Measurements from ENCODE around the gene HS6ST2. TPM values are rescaled to one million over a fixed set of nuclear protein-coding genes. Genes with fewer than 3 reads are reported as not detected.
A peak's percentile ranks its signal among the peaks of the same experiment; 100 is the strongest.

Gene HS6ST2
- total RNA-seq, 1 donor = not detected

GRCh38 chrX:132786217-132786616, 172.2 kb downstream of the HS6ST2 start:
- TF ChIP-seq CTCF (IDR thresholded peaks at IDR 0.05; ENCODE audit: insufficient read depth, low read depth, low read length) = no peak
- DNase-seq (ENCODE audit: low read depth) = peak; percentile 10
- no peak overlapping the region for H3K4me3 ChIP-seq (ENCODE audit: low read depth, low read length)

GRCh38 chrX:132778917-132779316, 179.5 kb downstream of the HS6ST2 start:
- no peak overlapping the region for H3K4me3 ChIP-seq (ENCODE audit: low read depth, low read length)
- no peak for DNase-seq (ENCODE audit: low read depth)
- no peak for TF ChIP-seq CTCF (IDR thresholded peaks at IDR 0.05; ENCODE audit: insufficient read depth, low read depth, low read length)

DNA sequence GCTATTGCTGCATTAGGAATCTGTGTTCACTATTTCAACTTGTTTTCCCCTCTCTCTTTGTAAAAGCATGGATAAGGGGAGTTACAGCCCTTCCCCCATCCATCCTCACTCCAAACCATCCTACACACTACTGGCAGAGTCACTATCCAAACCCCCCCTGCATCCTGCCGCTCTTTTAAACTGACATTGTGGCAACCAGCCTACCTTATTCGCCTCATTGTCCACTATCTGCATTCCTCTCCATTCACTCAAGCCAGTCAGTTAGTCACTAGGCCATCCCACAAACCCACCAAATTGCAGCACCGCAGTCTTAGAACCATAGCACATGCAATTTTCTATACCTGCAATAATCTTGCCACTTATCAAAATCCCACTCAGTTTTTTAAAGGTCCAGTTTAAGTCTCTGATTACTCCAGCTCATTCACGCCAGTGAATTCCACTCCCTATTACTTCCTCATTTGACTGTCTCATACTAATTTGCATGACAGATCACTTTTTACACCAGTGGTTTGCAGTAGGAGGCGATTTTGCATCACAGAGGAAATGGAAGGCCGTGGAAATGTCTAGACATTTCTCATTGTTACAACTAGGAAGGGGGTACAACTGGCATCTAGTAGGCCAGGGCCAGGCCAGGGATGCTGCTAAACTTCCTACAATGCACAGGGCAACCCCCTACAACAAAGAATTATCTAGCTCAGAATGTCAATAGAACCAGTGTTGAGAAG, 181.8 kb downstream of the HS6ST2 start:
- TF ChIP-seq CTCF (IDR thresholded peaks at IDR 0.05; ENCODE audit: insufficient read depth, low read depth, low read length) = no peak
- DNase-seq (ENCODE audit: low read depth) = no peak
- no peak overlapping the region for H3K4me3 ChIP-seq (ENCODE audit: low read depth, low read length)

GRCh38 chrX:132775263-132775823, 183.1 kb downstream of the HS6ST2 start:
- no peak overlapping the region for H3K4me3 ChIP-seq (ENCODE audit: low read depth, low read length)
- TF ChIP-seq CTCF (IDR thresholded peaks at IDR 0.05; ENCODE audit: insufficient read depth, low read depth, low read length) = no peak
- DNase-seq (ENCODE audit: low read depth) = no peak

DNA sequence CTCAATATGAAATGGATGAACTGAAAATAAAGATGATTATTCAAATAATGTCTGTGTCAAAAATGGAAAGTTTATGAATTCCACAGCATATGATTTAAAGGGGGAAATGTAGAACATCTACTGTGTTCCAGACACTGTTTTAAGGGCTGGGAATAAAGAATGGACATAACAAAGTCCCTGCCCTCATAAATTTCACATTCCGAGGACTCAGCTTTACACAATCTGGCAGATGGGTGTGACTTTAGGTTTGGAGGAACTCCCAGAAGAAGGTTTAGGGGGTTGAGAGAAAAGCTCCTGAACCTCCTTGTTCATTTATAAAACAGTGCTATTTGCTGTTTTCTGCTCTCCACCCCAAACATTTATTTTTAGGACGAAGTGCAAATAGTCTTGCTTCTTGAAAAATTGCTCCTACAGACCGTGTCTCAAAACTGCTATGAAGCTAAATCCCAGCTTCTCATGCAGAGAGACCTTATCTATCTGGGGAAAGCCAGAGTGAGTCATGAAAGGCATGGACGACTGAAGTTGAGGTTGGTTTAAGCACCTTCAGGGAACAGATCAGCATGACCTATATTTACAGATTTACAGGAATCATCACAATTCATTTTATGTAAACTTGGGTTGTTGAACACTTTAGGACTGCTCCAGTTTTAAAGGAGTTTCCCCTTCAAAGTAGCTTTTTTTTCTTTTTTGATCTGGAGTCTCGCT, 184.3 kb downstream of the HS6ST2 start:
- DNase-seq (ENCODE audit: low read depth) = peak; percentile 3
- TF ChIP-seq CTCF (IDR thresholded peaks at IDR 0.05; ENCODE audit: insufficient read depth, low read depth, low read length) = no peak
- H3K4me3 ChIP-seq (ENCODE audit: low read depth, low read length) = no peak overlapping the region

GRCh38 chrX:132769609-132770008, 188.8 kb downstream of the HS6ST2 start:
- H3K4me3 ChIP-seq (ENCODE audit: low read depth, low read length) = no peak overlapping the region
- DNase-seq (ENCODE audit: low read depth) = no peak
- TF ChIP-seq CTCF (IDR thresholded peaks at IDR 0.05; ENCODE audit: insufficient read depth, low read depth, low read length) = no peak
